NCI-H226 (cell line): ENCODE data around the gene HINT3.
"Not testable (repeated sequence)": the region's sequence is repeated elsewhere in the genome, so short reads cannot be mapped to it uniquely, and the experiment has no call there.

Experiments used
- DNase-seq: peaks from one replicate; pipeline ENCODE4 v3.0.0-alpha.2; 2015

Gene HINT3

DNA sequence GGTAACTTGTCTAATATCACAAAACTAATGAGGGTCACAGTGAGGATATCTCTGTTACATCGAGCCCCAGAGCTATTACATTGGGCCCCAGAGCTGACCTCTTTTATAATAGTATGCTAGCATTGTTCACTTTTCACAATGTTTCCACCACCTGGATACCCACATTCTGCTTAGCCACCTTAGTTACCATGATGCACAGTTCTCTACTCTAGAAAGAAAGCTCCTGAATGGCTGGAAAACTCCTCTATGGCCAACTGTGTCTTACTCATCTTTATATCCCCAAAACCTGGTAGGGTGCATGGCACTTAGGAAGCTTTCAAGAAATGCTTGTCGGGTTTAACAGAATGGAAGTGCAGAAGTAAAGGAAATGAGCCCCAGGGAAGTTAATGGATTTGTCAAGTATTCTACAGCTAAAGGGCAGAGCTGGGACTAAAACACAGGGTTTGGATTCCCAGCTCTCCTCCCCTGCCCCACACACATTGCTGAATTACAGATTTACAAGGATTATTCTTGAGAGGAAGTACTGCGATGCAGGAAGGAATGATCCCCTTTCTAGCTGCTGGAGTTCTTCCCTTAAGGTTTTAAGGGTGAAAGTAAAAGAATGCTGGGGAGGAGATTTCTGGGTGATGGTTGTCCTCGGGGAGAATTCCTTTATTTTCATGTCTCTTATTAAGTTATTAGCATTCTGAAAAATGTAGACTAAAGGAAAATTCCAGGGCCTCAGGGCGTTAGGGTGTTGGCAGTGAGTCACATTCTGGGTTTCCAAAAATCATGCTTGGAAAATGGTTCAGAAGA is 16.1 kb upstream of the HINT3 start:
- peak; percentile 88 for DNase-seq

DNA sequence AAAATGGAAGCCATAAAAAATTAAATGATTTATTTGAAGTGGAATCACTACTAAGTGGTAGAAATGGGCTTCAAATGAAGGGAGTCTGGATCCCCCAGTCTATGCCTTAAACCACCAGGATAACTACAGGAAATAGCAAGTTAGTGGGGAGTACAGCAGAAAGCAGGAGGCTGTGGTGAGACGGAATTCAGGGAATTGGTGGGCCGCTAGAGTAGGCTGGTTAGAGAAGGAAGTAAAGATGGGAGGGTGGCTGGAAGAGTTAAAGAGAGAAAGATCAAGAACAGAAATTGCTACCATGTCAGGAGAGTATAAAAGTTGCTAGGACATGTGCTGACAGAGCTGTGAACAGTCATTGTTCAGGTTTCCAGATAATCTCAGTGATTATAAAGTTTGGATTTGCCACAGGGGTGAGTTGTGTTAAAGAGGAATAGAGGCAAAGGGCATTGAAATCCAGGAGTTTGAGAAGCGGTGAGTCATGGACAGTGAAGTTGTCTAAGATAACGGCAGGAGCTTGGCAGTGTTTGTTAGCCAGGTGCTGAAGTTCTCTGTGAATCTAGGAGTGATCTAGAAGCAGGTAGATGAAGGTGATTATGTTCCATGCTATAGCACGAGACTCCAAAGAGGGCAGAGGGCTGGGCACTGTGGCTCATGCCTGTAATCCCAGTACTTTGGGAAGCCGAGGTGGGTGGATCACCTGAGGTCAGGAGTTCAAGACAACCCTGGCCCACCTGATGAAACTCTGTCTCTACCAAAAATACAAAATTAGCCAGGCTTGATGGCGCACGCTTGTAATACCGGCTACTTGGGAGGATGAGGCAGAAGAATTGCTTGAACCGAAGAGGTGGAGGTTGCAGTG is 13.7 kb upstream of the HINT3 start:
- DNase-seq, result peak; percentile 78

GRCh38 chr6:125943528-125944433 is 12.8 kb upstream of the HINT3 start:
- peak; percentile 66 for DNase-seq

GRCh38 chr6:125944434-125944816 is 12.1 kb upstream of the HINT3 start:
- peak; percentile 88 for DNase-seq

DNA sequence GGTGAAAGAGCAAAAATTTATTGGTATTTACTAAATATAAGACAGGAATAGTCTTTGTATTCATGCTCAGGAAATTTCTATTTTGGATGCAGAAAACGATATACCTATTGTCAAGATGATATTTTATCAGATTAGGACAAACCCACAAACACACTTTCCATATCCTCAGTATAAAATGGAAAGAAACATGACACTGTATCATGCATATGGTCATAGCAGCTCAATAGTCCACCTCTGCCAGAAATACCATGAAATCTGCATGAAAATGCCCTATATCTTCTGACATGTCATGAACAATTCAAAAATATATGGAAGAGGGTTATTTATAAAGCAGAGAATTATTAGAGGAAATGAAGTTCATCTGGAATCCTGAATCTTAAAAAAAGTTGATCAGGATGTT is 11.7 kb upstream of the HINT3 start:
- no peak for DNase-seq

DNA sequence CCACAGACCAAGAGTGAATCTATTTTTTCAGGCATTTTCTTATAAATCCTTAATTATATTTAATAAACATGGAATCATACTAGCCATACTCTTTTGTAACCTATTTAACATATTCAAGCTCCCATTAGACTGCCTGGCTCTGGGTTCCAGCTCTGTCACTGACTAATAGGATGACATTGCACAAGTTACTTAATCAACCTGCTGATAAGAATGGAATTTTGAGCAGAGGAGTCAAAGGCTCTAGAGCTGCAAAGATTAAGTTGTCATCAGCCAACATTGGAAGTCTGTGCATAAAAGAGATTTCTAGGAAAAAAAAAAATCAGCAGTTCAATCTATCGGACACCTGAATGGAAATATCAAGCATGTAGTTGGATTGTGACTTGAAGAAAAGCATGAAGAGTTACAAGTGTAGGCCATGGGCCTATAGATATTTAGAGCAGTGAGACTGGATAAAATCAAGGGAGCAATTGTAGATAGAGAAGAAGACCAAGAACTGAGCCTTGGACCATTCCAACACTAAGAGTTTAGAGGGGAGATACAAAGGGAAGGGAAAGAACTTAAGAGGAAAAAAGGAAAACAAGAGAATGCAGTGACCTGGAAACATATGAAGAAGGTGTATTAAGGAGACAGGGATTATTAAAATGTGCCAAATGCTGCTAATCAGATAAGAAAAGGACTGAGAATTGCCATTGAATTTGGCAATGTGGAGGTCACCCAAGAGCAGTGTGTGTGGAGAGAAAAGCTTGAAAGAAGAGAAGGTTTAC is 11.0 kb upstream of the HINT3 start:
- DNase-seq, result peak; percentile 95

GRCh38 chr6:125947615-125948014 is 9.0 kb upstream of the HINT3 start:
- peak; percentile 93 for DNase-seq

DNA sequence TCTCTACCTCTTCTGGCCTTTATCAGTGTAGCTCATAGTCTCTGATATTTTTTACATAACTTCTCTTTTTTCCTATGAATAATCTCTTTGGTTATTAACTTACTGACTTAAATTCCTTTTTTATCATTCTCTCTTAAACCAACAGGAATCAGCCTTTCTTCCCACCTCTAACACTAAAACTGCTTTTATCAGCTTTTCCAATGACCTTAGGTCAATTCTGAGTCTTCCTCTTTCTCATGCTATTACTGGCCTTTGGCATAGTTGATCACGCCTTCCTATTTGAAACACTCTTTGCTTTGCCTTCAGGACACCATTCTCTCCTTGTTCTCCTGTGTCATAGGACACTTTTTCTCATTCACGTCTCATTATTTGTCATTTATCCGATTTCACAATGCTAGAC is 8.1 kb upstream of the HINT3 start:
- peak; percentile 72 for DNase-seq

DNA sequence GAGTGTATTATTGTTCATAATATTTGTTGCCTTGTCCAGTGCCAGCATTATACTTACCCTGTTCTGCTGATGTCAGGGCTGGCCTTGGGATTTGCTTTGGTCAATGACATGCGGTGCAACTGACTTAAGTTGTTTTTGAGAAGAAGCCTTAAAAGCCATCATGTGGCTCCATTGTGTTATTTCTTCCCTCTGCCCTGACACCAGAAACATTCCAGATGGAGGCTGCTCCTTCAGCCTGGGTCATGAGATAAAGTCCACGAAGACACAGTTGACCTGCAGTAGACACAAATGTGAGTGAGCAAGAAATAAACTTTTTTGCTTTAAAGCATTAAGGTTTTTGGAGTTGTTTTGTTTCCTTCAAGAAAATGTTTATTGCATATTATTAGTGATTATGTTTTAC is 7.5 kb upstream of the HINT3 start:
- DNase-seq, result no peak

GRCh38 chr6:125950293-125950692 is 6.3 kb upstream of the HINT3 start:
- DNase-seq, result peak; percentile 85

DNA sequence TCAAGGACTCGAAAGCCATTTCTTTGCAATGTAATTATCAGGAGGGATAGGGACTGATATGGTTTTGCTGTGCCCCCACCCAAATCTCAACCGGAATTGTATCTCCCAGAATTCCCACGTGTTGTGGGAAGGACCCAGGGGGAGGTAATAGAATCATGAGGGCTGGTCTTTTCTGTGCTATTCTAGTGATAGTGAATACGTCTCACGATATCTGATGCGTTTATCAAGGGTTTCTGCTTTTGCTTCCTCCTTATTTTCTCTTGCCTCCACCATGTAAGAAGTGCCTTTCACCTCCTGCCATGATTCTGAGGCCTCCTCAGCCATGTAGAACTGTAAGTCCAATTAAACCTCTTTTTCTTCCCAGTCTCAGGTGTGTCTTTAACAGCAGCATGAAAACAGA is 5.9 kb upstream of the HINT3 start:
- DNase-seq, result not testable (repeated sequence)

- DNase-seq, result no peak
These were observed 5.2 kb upstream of the HINT3 start for GRCh38 chr6:125951323-125951722.

DNA sequence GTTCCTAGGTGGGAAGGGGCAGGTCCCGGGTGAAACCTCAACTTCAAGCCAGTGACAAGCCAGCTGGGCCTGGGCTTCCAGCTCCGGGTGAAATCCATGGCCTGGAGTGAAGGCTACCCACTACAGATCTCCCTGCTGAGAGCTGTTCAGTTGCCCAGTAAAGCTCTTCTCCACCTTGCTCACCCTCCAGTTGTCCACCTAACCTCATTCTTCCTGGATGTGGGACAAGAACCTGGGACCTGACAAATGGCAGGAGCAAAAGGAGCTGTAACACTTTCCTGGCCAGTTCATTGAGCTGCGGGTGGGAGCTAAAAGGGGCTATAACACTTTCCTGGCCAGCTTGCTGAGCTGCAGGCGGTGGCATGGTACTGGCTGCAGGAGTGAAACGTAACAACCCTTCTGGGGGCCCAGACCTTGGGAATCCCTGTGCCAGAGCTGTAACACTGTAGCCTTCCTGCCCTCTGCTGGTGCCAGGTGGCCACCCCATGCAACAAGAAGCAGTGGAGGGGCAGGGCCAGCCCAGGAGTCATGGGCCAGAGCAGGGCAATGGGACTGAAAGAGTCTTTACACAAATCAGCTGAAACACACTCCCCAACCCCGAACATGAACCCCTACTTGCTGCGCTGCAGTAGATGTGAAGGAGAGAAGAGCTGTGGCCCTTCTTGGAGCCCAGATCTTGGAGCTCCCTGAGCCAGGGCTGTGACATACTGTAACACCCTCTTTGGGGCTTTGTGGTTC is 3.6 kb upstream of the HINT3 start:
- DNase-seq, result peak; percentile 41

- DNase-seq, result no peak
These were observed 3.1 kb upstream of the HINT3 start for GRCh38 chr6:125953502-125953875.

DNA sequence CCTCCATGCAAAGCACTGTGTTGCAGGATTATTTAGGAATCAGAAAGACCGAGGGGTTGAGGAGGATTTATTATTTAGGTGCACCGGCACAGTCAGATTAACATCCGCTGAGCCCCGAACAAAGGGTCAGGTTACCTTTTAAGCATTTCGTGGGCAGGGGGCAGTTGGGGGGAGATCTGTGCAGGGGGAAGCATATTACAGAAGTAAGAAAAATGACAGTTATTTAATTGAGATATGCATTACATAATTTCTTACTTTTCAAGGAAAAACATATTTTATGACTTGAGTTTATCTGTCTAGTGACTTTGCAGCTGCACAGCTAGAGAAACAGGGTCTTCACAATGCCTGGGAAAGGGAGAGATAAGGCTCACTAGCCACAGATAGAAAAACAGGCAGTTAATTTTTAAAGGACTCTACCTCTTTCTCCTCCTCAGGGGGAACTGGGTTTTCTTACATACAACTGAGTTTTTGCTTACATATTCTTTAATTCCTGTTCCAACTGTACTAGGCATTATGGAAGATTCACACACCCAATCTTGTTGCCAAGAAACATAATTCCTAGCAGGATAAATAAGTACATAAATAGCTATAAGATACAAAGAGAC is 1.7 kb upstream of the HINT3 start:
- no peak for DNase-seq

- no peak for DNase-seq
These were observed 597 bp upstream of the HINT3 start for GRCh38 chr6:125955973-125956372.

- no peak for DNase-seq
These were observed 772 bp downstream of the HINT3 start for GRCh38 chr6:125957391-125957693.

DNA sequence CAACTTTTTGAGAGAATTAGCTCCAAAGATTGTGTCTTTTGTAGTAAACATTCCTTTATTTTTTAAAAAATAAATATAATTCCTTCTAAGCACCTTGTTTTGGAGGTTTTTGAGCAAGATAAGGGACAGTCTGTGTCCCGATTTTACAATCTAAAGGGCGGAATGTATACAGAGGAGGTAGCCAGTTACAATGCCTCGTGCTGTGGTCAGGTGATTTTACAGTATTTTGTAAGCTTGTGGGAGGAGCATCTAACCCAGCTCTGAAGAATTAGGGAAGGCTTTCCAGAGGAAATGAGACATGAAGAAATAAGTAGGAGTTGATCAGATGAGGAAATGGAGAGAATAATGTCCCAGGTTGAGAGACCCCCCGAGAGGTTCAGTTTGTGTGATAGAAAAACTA is 1.3 kb downstream of the HINT3 start:
- DNase-seq, result peak; percentile 90

DNA sequence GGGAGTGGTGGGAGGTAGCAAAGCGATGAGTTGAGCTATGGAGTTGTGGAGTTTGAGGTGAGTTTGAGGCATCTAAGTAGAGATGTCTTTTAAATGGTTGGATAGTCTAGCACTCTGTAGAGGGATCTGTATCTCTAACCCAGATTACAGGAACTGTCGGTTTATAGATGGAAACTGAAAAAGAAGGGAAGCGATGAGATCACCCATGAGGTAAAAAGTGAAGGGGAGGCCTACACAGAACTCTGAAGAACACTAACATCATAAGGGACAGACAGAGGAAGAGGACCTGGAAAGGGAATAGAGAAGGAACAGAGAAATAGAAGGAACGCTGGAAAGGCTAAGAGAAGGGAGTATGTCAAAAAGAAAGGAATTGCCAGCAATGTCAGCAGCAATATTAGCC is 2.5 kb downstream of the HINT3 start:
- DNase-seq, result no peak

GRCh38 chr6:125961117-125961516 is 4.5 kb downstream of the HINT3 start:
- no peak for DNase-seq

DNA sequence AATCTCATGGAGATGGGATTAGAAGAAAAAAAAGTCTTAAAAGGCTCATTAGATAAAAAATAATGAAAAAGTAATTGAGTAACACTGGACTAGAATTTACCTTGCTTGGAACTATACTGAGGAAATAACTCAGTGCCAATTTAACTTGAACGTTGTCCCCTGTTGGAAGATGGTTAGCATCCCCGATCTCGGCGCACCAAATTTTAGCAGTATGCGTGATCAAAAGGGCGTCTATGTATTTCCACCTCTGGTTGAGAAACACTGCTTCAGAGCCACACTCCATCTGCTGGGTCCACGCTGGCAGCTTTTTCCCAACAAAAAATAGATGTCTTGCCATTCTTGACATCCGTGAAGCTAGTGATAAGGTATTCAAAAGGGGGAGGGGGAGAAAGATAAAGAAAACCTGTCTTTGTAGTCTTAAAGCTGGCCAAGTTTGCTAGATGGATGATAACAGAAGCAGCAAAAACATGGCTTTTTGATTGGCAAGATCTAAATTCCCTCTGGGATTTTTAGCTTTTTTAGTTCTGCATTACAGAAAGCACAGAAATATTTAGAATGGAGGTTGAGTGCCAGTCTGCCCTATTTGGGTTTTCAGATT is 6.4 kb downstream of the HINT3 start:
- no peak for DNase-seq
